GM21825 (cell line): Measurements from ENCODE around the gene SSBP2.
"Not testable (repeated sequence)": the region's sequence is repeated elsewhere in the genome, so short reads cannot be mapped to it uniquely, and the experiment has no call there.

Source experiments
- ATAC-seq: cut with Tn5 transposase; IDR thresholded peaks from one replicate; pipeline ENCODE4 v1.9.1; 2021; ENCODE audit warnings: mild to moderate bottlenecking, moderate library complexity; ENCODE audit not compliant: unreplicated experiment

SSBP2 gene

DNA sequence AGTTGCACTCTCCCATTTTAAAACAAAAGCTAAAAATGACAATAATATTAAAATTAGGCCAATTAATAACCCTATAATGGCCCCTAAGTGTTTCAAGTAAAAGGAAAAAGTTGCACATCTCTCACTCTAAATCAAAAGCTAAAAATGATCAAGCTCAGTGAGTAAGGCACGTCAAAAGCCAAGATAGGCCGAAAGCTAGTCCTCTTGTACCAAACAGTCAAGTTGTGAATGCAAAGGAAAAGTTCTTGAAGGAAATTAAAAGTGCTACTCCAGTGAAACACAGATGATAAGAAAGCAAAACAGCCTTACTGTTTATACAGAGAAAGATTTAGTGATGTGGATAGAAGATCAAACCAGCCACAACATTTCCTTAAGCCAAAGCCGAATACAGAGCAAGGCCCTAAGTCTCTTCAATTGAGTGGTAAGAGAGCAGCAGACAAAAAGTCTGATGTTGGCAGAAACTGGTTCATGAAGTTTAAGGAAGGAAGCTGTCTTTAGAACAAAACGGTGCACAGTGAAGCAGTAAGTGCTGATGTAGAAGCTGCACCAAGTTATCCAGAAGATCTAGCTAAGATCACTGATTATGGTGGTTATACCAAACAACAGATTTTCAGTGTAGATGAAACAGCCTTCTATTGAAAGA, 212.9 kb downstream of the SSBP2 start:
- ATAC-seq = no peak

DNA sequence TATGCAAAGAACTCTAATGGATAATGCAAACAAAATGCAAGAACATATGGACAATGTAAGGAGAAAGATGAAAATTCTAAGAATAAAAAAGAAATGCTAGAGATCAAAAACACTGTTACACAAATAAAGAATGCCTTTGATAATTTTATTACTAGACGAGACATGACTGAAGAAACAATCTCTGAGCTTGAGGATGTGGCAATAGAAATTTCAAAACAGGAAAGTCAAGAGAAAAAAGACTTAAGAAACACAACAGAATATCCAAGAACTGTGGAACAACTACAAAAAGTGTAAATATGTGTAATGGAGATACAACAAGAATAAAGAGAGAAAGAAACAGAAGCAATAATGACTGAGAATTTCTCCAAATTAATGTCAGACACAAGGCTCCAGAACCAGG, 216.5 kb downstream of the SSBP2 start:
- no peak for ATAC-seq

DNA sequence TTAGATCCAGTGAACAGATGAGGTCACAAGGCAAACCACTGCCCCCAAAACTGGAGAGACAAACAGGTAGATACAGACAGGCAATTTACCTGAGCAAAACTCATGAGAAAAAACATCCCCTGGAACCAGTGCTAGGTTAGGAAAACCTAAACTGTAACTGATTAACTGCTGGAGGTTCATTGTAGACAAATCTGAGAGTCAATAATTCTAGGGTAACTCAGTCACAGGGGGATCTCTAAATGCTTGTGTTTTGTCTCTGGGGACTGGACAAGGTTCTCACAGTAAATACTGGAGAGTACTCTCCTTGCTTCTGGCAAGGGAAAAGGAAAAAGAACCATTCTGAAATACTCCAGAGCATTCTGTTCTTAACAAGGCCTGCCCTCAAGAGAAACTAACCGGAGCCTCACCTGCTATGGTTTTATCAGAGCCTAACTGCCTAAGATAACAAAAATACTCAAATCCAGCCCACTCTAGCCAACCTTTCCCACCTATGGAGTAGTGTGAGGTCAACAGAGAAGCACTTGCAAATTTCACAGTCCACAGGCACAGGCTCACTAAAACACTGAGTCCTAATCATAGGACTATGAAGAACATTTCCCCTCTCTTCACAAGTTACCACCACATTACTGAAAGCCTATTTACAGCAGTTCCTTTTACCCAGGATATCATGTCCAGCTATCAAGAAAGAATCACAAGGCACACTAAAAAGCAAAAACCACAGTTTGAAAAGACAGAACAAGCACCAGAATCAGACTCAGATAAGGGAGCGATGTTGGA, 217.1 kb downstream of the SSBP2 start:
- ATAC-seq = peak; percentile 69

DNA sequence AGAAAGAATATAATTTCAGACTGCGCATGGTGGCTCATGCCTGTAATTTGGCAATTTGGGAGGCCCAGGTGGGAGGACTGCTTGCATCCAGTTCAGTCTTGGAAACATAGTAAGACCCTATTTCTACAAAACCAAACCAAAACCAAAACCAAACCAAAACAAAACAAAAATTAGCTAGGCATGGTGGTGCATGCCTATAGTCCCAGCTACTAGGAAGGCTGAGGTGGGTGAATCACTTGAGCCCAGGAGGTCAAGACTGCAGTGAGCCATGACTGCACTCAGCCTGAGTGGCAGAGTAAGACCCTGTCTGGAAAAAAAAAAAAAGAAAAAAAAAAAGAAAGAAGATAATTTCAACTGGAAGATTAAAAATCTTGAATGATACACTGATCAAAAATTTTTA, 220.0 kb downstream of the SSBP2 start:
- ATAC-seq = no peak

DNA sequence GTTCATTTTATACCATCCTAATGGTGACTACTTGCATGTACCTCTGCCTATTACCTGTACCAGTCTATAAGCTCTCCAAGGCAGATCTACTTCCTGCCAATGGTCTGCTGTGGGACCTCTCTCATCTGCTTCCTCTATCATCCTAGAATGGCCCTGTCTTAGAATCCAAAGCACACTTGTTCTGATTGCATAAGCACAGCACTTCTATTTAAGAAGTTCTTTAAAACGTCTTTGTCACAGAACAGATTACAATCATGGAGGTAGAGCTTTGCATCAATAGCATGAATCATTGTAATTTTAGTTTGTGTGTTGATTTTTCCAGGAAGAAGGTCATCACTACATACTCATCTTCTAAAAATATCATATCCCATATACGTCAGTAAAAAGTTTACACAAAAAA, 225.2 kb downstream of the SSBP2 start:
- no peak for ATAC-seq

DNA sequence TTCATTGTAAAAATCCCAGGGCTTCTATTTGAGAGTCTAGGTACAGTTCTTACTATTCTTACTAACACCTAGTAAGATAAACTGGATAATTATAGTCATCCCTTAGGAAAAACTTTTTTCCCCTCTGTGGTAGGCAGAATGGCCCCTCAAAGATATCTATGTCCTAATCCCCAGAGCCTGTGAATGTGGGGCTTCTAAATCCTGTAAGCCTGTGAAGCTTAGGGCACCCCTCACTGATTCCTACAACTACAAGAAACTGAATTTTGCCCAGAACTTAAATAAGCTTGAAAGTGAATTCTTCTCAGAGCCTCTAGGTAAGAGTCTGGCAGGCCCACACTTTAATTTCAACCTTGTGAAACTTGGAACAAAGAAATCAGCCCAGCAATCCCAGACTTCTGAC, 226.9 kb downstream of the SSBP2 start:
- no peak for ATAC-seq

DNA sequence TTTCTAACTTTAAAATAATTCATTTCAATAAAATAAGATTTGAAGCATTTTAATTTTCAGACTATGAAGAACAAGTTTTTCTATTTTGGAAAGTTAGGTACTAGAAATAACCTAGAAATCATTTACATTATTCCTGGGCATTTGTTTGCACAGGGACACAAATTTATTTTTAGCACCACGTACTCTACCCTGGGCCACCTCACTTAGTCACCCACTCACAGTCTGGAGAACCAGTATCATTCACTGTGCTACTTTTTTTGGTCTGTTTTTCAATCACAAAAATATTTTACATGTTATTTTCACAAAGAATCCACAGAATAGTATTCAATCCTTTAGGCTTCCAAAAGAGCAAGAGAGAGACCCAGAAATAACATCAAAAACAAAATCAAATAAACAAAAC, 228.3 kb downstream of the SSBP2 start:
- ATAC-seq = no peak

DNA sequence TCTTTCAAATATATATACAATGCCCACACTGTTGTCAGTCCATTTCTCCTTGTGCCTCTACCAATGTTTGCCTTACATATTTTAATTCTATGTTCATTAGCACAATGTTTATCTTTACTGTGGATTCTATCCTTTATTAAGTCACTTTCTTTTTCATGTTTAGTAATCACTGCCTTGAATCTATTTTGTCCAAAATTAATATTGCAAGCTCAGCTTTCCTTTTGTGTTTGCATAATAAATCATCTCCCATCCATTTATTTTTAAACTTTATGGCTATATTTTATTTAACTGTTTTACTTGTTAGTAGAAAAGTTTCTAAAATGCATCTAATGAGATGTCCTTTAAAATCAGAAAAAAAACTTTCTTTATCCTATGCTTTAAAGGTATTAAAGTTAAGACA, 230.1 kb downstream of the SSBP2 start:
- no peak for ATAC-seq

DNA sequence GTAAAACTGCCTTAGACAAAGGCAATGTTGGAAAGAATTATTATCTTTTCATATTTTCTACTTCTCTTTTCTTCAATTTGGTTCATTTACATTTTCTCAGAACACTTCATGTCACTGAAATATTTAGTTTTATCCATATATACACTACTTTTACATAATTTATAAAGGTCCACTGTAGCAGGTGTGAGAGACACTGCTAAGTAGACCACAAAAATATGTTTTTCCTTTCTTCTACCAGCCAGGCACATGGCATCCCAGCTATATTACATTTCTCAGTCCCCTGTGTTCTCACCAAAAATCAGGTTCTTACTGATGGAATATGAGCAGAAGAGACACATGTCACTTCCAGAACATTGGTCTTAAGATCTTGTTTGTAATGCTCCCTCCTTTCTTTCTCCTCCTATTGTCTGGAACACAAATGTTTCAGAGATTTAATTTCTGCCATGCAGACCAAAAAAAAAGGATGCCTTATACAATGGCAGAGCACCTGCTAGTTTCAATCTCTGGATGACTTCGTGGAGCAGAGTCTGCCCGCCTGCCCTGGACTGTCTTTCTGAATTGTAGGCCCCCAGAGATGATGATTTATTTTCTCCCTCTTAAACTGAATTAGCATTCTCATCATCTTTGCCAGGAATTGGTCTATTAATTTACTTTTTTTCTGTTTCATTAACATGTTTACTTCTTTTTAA, 231.5 kb downstream of the SSBP2 start:
- no peak for ATAC-seq

DNA sequence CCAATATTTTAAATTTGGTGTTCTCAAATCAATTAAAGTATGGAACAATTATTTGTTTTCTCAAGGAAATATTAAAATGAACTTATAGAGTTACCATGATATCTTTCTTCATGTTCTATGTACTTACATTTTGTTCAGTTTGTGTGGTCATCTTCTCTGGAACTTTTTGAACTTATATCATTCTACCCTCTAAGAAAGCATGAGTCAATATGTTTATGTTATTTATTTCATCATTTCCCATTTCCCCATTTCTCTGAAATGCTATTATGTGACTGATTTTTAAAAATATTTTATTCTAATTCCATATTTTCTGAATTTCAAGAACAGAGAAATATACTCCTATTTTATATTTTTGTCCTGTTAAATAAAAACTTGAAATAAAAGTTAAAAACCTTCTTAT, 233.4 kb downstream of the SSBP2 start:
- ATAC-seq = no peak

DNA sequence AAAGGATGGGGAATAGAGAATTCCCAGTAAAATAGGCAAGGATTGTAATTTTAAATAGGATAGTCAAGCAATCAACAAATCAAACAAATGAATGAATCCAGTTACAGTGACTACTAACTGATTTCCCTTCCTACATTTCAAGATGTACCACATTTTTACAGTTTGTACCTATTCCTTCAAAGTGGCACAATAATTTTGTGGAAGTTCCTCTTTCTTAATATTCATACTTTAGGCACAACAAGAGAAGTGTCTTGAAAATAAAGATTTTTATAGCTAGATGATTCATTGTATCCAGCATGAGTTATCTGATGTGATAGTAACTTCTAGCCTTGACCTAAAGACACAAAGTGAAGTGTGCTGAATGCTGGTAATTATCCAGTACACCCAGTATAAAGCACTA, 234.8 kb downstream of the SSBP2 start:
- no peak for ATAC-seq

DNA sequence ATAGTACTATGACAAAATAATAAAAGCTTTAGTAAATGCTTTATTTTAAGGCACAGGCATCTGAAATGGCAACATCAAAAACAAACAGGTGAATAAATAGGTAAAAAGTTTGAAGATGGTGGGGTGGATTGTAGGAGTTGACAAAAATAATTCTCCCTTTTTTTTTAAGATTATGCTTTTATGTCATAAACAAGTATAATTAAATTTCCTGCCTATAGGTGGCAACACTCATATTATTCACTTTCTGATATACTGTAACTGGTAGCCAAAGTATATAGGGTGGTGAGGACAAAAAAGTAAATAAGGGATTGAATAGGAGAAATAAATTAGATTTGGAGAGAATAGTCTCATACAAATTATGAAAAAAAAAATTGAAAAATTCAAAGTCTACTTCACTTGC, 236.9 kb downstream of the SSBP2 start:
- no peak for ATAC-seq

DNA sequence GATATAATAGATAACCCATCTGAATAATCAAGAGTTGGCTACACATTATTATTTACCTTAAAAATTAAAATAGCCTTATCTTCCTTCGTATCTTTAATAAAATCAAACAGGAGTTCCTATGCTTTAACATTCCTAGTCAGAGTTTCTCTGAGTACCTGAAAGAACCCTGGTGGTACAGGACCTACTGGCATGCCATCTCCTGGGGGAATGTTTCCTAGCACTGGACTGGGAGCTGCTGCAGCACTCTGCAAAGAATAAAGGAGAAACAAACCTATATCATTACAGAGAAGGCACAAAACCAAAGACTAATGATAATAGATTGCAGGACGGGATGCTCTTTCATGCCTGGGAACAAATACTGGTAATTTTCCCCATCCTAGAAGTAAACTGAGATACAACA, 237.4 kb downstream of the SSBP2 start:
- no peak for ATAC-seq

DNA sequence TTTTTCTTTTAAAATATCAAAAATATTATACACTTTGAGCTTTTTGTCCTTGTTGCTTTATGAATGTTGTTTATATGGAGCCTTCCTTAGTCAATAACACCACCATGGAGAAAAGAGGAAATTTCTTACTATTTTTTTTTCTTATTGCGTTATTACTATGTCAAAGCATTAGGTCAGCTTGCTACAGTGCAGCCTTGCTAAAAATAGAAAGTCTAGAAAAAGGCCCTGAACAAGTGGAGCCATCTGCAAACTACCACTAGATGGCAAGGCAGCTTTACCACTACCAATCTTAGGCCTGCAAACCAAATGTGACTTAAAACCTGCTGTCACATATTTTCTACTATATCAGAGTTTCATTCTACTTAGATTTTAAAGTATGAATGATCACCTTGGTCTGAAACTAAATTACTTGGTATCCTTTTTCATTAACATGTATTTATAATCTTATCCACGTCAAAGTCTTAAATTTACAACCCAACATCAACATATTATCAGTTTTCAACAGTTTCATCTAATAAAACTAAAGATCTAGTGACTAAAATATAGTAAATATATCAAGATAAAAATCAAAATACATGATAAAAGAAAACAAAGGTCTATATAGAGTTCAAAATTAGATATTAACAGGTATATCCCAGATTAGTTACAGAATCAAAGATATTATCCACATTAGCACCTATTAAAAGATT, 243.9 kb downstream of the SSBP2 start:
- ATAC-seq = peak; percentile 99

DNA sequence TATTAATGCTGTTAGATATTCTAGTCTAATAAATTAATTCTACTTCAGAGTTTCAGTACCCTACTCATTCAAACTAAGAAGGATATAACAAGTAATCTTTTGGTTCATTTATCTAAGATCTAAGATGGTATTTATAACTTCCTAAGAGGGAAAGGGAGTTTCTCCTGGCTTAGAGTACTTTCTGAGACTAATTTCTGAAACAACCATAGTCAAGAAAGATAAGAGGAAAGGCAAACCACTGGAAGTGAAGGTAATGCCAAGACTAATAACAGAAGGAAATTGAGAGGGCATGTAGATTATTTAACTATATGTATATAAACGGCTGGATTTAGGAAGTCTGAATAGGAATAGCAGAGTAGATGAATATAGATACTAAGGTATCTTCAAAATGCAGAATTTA, 244.5 kb downstream of the SSBP2 start:
- ATAC-seq = no peak

DNA sequence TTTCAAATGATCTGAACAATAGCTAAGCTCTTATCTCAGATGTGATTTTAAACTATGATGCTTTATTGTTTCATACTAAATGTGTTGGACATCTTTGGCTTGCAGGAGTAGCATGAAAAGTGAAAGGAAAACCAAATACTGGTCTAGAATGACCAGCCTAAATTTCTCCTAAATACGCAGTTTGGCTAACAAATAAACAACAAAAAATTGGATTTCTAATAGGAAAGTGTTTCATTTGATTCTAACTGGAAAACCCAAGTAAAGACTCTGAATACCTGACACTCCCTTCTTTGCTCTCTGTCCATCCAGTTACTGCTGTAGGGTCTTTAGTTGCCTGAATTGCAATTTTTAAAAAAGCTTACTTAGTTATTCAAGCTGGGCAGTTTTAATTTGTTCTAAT, 245.2 kb downstream of the SSBP2 start:
- no peak for ATAC-seq

DNA sequence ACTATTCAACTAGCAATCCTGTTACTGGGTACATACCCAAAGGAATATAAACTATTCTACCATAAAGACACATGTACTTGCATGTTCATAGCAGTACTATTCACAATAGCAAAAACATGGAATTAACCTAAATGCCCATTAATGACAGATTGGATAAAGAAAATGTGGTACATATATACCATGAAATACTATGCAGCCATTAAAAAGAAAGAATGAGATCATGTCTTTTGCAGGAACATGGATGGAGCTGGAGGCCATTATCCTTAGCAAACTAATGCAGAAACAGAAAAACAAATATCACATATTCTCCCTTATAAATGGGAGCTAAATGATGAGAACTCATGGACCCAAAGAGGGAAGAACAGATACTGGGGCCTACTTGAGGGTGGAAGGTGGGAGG, 247.3 kb downstream of the SSBP2 start:
- ATAC-seq = not testable (repeated sequence)

DNA sequence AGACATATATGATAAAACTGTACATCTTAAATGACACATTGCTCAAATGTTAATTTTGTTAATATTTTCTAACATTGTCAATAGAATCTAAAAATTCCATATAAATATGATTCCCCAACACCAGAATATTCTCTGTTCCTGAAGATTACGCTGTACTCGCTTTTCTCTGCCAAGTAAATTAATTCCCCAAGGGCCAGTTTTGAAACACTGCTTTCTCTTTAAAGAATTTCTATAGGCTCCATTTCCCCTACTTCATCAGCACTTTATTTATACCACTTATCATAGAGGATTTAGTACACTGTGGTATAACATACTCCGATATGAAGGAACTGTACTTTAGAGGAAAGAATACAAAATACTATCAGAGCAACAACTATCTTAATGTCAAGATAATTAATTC, 255.6 kb downstream of the SSBP2 start:
- no peak for ATAC-seq

DNA sequence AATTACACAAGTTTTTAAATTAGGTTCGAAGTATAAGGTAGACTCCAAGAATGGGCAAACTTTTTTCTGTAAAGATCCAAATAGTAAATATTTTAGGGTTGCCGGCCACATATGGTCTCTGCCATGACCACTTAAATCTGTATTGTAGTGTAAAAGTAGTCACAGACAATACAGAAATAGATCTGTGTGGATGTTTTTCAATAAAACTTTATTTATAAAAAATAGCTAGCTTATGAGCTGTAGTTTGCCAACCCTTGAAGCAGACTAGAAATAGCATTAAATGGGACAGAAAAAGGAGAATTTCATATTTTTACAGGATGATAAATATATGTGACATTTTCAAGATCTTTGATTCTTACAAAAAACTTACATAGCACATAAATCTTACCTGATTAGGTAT, 262.0 kb downstream of the SSBP2 start:
- no peak for ATAC-seq

DNA sequence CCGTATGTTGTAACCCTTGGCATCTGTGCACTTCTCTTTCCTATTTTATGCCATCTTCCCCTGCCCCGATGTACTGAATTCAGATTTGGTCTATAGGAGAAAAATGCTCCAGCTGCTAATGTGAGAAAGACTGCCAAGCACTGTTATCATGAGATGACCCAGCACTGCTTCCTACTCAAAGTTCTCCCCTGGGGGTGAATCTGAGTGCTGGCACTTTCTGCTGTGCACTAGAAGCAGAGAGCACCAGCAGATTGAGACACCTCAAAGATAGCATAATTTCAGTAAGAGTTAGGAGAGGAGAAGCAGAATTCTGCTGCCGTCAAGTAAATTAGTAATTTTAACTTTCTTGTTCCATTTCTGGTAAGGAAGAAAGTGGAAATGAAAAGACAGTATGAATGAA, 264.2 kb downstream of the SSBP2 start:
- ATAC-seq = no peak

DNA sequence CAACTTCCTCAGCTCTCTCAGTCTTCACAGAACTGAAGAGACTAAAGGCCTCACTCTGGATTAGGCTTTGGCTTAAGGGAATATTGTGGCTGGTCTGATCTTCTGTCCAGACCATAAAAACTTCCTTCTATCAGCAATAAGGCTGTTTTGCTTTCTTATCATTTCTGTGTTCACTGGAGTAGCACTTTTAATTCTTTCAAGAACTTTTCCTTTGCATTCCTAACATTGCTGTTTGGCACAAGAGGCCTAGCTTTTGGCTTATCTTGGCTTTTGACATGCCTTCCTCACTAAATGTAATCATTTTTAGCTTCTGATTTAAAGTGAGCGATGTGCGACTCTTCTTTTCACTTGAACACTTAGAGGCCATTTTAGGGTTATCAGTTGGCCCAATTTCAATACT, 268.3 kb downstream of the SSBP2 start:
- no peak for ATAC-seq

DNA sequence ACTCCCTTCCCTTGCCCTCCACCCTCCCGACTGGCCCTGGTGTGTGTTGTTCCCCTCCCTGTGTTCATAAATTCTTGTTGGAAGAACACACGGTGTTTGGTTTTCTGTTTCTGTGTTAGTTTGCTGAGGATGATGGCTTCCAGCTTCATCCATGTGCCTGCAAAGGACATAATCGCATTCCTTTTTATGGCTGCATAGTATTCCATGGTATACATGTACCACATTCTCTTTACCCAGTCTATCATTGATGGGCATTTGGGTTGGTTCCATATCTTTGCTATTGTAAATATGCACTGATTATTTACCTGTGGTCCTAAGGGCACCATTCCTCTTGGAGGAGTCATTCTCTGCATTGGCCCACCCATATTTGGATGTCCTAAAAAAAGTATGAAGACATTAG, 277.5 kb downstream of the SSBP2 start:
- not testable (repeated sequence) for ATAC-seq
